SK-N-SH (cell line): ENCODE data around the gene POLDIP3.

Source experiments
- EP300 ChIP-seq, 2 experiments: IDR thresholded peaks; 2 replicates each; pipeline versions ENCODE4 v1.4.0 to v1.6.1; 2012; ENCODE audit warnings: borderline replicate concordance in 1 of 2, low read depth in 1 of 2, low read length in 1 of 2
- JUND ChIP-seq: IDR thresholded peaks from 2 replicates; pipeline ENCODE4 v1.4.0; 2012
- POLR2AphosphoS5 ChIP-seq: IDR thresholded peaks from 2 replicates; pipeline ENCODE4 v1.6.1; 2012; ENCODE audit warnings: low read depth, low read length
- RAD21 ChIP-seq: IDR thresholded peaks from 2 replicates; pipeline ENCODE4 v1.6.1; 2012; ENCODE audit warnings: mild to moderate bottlenecking, low read length
- TEAD4 ChIP-seq: IDR thresholded peaks from 2 replicates; pipeline ENCODE4 v1.4.0; 2012; ENCODE audit warnings: mild to moderate bottlenecking, borderline replicate concordance; ENCODE audit not compliant: insufficient read depth
- TF ChIP-seq, protein P1 (sequence below): fragments of 200-600 bp; sonication (generic); IDR thresholded peaks from 2 replicates; pipeline ENCODE4 v1.6.1; 2017; ENCODE audit warnings: antibody characterized with exemption, mild to moderate bottlenecking, moderate library complexity
- TF ChIP-seq, protein P2 (sequence below): IDR thresholded peaks from 2 replicates; pipeline ENCODE4 v1.4.0; 2012; ENCODE audit warnings: low read depth

DNA sequence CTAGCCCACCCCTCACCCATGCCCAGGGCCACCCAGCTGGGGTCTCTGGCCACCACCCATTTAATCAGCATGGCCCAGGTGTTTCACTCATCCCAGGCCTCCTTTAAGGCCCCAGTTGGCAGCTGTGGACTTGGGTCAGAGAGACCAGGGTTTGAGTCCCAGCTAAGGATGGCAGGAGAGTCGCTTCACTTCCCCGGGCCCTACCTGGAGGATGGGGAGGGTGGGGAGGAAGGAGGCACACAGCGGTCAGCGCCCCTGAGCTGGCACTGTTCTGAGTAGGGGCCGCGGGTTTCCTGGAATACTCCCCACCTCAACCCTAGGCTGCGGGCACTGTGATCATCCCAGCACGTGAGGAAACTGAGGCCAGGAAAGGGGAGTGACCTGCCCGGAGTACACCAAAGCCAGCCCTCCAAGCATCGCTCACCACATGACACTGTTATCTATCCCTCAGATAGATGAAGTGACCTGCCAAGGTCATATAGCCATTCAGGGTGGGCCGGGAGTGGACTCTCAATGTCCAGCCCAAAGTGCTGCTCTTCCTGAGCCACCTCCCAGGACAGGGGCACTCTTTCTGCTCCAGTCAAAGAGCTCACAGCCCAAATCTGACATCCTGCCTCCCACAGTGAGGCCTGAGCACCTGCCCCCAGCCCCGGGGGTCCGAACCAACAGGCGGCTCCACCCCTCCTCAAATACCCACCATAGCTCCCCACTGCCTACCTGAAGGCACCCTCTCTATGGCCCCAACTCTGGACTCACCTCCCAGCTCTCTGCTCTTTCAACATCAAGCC, 29.1 kb upstream of the POLDIP3 start:
- TF ChIP-seq JUND (no peak), RAD21 (no peak), TEAD4 (no peak), POLR2AphosphoS5 (no peak), EP300 (IDR thresholded peaks at IDR 0.05; ENCODE audit: borderline replicate concordance in 1 of 2, low read depth in 1 of 2, low read length in 1 of 2) (no peak)
- TF ChIP-seq, protein P1, sequence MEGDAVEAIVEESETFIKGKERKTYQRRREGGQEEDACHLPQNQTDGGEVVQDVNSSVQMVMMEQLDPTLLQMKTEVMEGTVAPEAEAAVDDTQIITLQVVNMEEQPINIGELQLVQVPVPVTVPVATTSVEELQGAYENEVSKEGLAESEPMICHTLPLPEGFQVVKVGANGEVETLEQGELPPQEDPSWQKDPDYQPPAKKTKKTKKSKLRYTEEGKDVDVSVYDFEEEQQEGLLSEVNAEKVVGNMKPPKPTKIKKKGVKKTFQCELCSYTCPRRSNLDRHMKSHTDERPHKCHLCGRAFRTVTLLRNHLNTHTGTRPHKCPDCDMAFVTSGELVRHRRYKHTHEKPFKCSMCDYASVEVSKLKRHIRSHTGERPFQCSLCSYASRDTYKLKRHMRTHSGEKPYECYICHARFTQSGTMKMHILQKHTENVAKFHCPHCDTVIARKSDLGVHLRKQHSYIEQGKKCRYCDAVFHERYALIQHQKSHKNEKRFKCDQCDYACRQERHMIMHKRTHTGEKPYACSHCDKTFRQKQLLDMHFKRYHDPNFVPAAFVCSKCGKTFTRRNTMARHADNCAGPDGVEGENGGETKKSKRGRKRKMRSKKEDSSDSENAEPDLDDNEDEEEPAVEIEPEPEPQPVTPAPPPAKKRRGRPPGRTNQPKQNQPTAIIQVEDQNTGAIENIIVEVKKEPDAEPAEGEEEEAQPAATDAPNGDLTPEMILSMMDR, result no peak
- TF ChIP-seq, protein P2, sequence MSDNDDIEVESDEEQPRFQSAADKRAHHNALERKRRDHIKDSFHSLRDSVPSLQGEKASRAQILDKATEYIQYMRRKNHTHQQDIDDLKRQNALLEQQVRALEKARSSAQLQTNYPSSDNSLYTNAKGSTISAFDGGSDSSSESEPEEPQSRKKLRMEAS, result no peak
